GM23338 (cell line): ENCODE data around the gene EIF3B. TPM values are rescaled to one million over a fixed set of nuclear protein-coding genes. Genes with fewer than 3 reads are reported as not detected.

ENCODE experiments used
- ATAC-seq: fragments of 200-7000 bp; cut with Tn5 transposase; 3 replicates; pipeline ENCODE4 v1.9.1; 2020
- DNase-seq: peaks from one replicate; pipeline ENCODE4 v3.0.0-alpha.2; 2015; ENCODE audit warnings: low spot score
- H2AFZ ChIP-seq: fragments of 200-600 bp; sonication (generic); 2 replicates; pipeline ENCODE4 v1.8.0; 2016; ENCODE audit warnings: antibody characterized with exemption, mild to moderate bottlenecking, moderate library complexity
- H3F3A ChIP-seq: fragments of 200-600 bp; sonication (generic); replicated peaks from 2 replicates; pipeline ENCODE4 v1.8.0; 2017; ENCODE audit warnings: antibody characterized with exemption, mixed run types, low read depth
- H3K27ac ChIP-seq: fragments of 200-600 bp; sonication (generic); 2 replicates; pipeline ENCODE4 v1.6.1; 2016; ENCODE audit warnings: low read depth
- H3K27me3 ChIP-seq: fragments of 200-600 bp; sonication (generic); 2 replicates; pipeline ENCODE4 v1.8.0; 2016; ENCODE audit warnings: mild to moderate bottlenecking, mixed run types, moderate library complexity; ENCODE audit not compliant: insufficient read depth
- H3K36me3 ChIP-seq: fragments of 200-600 bp; sonication (generic); 2 replicates; pipeline ENCODE4 v1.8.0; 2016; ENCODE audit warnings: mild to moderate bottlenecking; ENCODE audit not compliant: insufficient read depth
- H3K4me1 ChIP-seq: fragments of 200-600 bp; sonication (generic); 2 replicates; pipeline ENCODE4 v1.8.0; 2016; ENCODE audit warnings: mild to moderate bottlenecking, moderate library complexity; ENCODE audit not compliant: insufficient read depth
- H3K4me2 ChIP-seq: fragments of 200-600 bp; sonication (generic); 2 replicates; pipeline ENCODE4 v1.7.1; 2017; ENCODE audit warnings: mixed run types
- H3K4me3 ChIP-seq: fragments of 200-600 bp; sonication (generic); 2 replicates; pipeline ENCODE4 v1.6.1; 2016; ENCODE audit warnings: mixed run types
- H3K79me2 ChIP-seq: fragments of 200-600 bp; sonication (generic); replicated peaks from 2 replicates; pipeline ENCODE4 v1.8.0; 2017; ENCODE audit warnings: mild to moderate bottlenecking; ENCODE audit not compliant: insufficient read depth
- H3K9me2 ChIP-seq: fragments of 200-600 bp; sonication (generic); 2 replicates; pipeline ENCODE4 v1.8.0; 2017; ENCODE audit not compliant: insufficient read depth
- H4K20me1 ChIP-seq: fragments of 200-600 bp; sonication (generic); replicated peaks from 2 replicates; pipeline ENCODE4 v1.8.0; 2017; ENCODE audit warnings: mild to moderate bottlenecking; ENCODE audit not compliant: insufficient read depth
- H3K27ac Mint-ChIP-seq: 2 replicates; pipeline ENCODE4 v1.8.0; 2020; ENCODE audit warnings: inconsistent platforms, mild to moderate bottlenecking, moderate library complexity, mixed read lengths
- H3K27me3 Mint-ChIP-seq: 3 replicates; pipeline ENCODE4 v1.8.0; 2022; ENCODE audit warnings: low read depth, mild to moderate bottlenecking, moderate library complexity, mixed read lengths, inconsistent platforms; ENCODE audit not compliant: insufficient read depth, poor library complexity
- H3K36me3 Mint-ChIP-seq: 3 replicates; pipeline ENCODE4 v1.8.0; 2021; ENCODE audit warnings: low read depth, mild to moderate bottlenecking, inconsistent platforms, moderate library complexity, mixed read lengths
- H3K4me1 Mint-ChIP-seq: 3 replicates; pipeline ENCODE4 v1.8.0; 2020; ENCODE audit warnings: mild to moderate bottlenecking, inconsistent platforms, mixed read lengths
- H3K4me3 Mint-ChIP-seq: 3 replicates; pipeline ENCODE4 v1.8.0; 2021; ENCODE audit warnings: moderate library complexity, mild to moderate bottlenecking, inconsistent platforms, mixed read lengths
- H3K9me3 Mint-ChIP-seq: 3 replicates; pipeline ENCODE4 v1.8.0; 2020; ENCODE audit warnings: moderate library complexity, mild to moderate bottlenecking, inconsistent platforms, mixed read lengths
- CREB1 ChIP-seq: fragments of 250-450 bp; sonication (Bioruptor Pico); IDR thresholded peaks from 2 replicates; pipeline ENCODE4 v1.5.0; 2020; ENCODE audit warnings: low read depth, mild to moderate bottlenecking, moderate library complexity
- EZH2phosphoT487 ChIP-seq: fragments of 200-600 bp; sonication (generic); IDR thresholded peaks from one replicate; pipeline ENCODE4 v1.8.1; 2018; ENCODE audit warnings: antibody characterized with exemption; ENCODE audit not compliant: unreplicated experiment
- STAT1 ChIP-seq: IDR thresholded peaks from one replicate; pipeline ENCODE4 v1.6.1; 2016; ENCODE audit warnings: antibody characterized with exemption; ENCODE audit not compliant: unreplicated experiment
- ZNF331 ChIP-seq: fragments of 250-450 bp; sonication (Bioruptor Pico); IDR thresholded peaks from 2 replicates; pipeline ENCODE4 v1.5.0; 2020; ENCODE audit warnings: low read depth, mild to moderate bottlenecking, moderate library complexity
- polyA plus RNA-seq: library from polyadenylated mRNA; unstranded; fragments of >200 nt; fragmentation: Nextera tagmentation; extraction: Ambion mirVana; gene quantifications from 2 replicates; pipeline ENCODE4 v1.2.1, GENCODE V29; 2016
- total RNA-seq: library from RNA; depleted of rRNA; stranded (reverse); fragments of >200 nt; shearing (Covaris generic); gene quantifications from 2 replicates; pipeline ENCODE4 v1.2.3, GENCODE V29; 2014
- TF ChIP-seq, protein P1 (sequence below): fragments of 250-450 bp; sonication (Bioruptor Pico); IDR thresholded peaks from 2 replicates; pipeline ENCODE4 v1.5.0; 2020; ENCODE audit warnings: mild to moderate bottlenecking, moderate library complexity
- TF ChIP-seq, protein P2 (sequence below): IDR thresholded peaks from 2 replicates; pipeline ENCODE4 v1.6.1; 2016; ENCODE audit warnings: antibody characterized with exemption
- TF ChIP-seq, protein P3 (sequence below): IDR thresholded peaks from one replicate; pipeline ENCODE4 v1.6.1; 2018; ENCODE audit warnings: antibody characterized with exemption; ENCODE audit not compliant: unreplicated experiment

Gene EIF3B
- total and polyA plus RNA-seq, 2 experiments from 2014 or later: 106 to 355 TPM

DNA sequence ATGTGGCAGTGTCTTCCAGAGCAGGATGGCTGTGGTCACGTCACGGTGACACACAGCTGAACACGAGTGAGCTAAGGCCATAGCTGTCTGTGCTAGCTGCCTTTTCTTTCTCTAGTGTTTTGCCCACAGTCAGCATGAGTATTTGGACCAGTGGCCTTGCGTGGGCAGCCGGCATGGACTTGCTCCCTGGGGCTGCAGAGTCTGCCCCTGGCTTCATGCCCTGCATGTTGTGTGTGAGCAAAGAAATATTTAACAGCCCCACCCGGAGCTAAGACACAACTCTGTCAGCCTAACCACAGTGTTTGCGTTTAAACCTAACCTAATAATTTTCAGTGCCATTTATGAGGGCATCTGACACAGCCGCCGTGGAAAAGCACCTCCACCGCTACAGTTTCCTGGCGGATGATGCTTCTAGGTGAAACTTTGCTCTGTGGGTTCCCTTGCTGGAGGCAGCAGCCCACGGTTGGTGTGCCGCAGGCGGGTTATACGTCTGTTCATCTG is 63.4 kb downstream of the EIF3B start:
- Histone ChIP-seq H3K79me2 (peaks cover 56% of the 10 kb centered on the region), H3K4me1 (peaks cover 3% of the 10 kb centered on the region; the same call in 1 of the 2 replicates), H3K27me3 (no peaks in the 10 kb centered on the region), H3K4me3 (no peak overlapping the region), H2AFZ (no peak overlapping the region), H3K9me2 (no peaks in the 10 kb centered on the region), H3K36me3 (no peaks in the 10 kb centered on the region), H3K4me2 (no peak overlapping the region), H3K27ac (no peak overlapping the region), H3F3A (0 out of 2 replicates have a peak, but pooled peaks cover 8% of the 10 kb centered on the region), H4K20me1 (no peaks in the 10 kb centered on the region)
- no peaks in the 10 kb centered on the region for H3K27me3 Mint-ChIP-seq
- no peak overlapping the region for H3K27ac Mint-ChIP-seq
- ATAC-seq (no peak), DNase-seq (no peak)
- no peak for TF ChIP-seq CREB1 (CRISPR knock-in tag)
- TF ChIP-seq, protein P1, sequence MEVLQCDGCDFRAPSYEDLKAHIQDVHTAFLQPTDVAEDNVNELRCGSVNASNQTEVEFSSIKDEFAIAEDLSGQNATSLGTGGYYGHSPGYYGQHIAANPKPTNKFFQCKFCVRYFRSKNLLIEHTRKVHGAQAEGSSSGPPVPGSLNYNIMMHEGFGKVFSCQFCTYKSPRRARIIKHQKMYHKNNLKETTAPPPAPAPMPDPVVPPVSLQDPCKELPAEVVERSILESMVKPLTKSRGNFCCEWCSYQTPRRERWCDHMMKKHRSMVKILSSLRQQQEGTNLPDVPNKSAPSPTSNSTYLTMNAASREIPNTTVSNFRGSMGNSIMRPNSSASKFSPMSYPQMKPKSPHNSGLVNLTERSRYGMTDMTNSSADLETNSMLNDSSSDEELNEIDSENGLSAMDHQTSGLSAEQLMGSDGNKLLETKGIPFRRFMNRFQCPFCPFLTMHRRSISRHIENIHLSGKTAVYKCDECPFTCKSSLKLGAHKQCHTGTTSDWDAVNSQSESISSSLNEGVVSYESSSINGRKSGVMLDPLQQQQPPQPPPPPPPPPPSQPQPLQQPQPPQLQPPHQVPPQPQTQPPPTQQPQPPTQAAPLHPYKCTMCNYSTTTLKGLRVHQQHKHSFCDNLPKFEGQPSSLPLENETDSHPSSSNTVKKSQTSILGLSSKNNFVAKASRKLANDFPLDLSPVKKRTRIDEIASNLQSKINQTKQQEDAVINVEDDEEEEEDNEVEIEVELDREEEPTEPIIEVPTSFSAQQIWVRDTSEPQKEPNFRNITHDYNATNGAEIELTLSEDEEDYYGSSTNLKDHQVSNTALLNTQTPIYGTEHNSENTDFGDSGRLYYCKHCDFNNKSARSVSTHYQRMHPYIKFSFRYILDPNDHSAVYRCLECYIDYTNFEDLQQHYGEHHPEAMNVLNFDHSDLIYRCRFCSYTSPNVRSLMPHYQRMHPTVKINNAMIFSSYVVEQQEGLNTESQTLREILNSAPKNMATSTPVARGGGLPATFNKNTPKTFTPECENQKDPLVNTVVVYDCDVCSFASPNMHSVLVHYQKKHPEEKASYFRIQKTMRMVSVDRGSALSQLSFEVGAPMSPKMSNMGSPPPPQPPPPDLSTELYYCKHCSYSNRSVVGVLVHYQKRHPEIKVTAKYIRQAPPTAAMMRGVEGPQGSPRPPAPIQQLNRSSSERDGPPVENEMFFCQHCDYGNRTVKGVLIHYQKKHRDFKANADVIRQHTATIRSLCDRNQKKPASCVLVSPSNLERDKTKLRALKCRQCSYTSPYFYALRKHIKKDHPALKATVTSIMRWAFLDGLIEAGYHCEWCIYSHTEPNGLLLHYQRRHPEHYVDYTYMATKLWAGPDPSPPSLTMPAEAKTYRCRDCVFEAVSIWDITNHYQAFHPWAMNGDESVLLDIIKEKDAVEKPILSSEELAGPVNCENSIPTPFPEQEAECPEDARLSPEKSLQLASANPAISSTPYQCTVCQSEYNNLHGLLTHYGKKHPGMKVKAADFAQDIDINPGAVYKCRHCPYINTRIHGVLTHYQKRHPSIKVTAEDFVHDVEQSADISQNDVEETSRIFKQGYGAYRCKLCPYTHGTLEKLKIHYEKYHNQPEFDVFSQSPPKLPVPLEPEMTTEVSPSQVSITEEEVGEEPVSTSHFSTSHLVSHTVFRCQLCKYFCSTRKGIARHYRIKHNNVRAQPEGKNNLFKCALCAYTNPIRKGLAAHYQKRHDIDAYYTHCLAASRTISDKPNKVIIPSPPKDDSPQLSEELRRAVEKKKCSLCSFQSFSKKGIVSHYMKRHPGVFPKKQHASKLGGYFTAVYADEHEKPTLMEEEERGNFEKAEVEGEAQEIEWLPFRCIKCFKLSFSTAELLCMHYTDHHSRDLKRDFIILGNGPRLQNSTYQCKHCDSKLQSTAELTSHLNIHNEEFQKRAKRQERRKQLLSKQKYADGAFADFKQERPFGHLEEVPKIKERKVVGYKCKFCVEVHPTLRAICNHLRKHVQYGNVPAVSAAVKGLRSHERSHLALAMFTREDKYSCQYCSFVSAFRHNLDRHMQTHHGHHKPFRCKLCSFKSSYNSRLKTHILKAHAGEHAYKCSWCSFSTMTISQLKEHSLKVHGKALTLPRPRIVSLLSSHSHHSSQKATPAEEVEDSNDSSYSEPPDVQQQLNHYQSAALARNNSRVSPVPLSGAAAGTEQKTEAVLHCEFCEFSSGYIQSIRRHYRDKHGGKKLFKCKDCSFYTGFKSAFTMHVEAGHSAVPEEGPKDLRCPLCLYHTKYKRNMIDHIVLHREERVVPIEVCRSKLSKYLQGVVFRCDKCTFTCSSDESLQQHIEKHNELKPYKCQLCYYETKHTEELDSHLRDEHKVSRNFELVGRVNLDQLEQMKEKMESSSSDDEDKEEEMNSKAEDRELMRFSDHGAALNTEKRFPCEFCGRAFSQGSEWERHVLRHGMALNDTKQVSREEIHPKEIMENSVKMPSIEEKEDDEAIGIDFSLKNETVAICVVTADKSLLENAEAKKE (CRISPR knock-in tag): no peak
- TF ChIP-seq, protein P2, sequence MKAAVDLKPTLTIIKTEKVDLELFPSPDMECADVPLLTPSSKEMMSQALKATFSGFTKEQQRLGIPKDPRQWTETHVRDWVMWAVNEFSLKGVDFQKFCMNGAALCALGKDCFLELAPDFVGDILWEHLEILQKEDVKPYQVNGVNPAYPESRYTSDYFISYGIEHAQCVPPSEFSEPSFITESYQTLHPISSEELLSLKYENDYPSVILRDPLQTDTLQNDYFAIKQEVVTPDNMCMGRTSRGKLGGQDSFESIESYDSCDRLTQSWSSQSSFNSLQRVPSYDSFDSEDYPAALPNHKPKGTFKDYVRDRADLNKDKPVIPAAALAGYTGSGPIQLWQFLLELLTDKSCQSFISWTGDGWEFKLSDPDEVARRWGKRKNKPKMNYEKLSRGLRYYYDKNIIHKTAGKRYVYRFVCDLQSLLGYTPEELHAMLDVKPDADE: no peak
- no peak for TF ChIP-seq STAT1
- TF ChIP-seq EZH2phosphoT487: no peak
- TF ChIP-seq, protein P3, sequence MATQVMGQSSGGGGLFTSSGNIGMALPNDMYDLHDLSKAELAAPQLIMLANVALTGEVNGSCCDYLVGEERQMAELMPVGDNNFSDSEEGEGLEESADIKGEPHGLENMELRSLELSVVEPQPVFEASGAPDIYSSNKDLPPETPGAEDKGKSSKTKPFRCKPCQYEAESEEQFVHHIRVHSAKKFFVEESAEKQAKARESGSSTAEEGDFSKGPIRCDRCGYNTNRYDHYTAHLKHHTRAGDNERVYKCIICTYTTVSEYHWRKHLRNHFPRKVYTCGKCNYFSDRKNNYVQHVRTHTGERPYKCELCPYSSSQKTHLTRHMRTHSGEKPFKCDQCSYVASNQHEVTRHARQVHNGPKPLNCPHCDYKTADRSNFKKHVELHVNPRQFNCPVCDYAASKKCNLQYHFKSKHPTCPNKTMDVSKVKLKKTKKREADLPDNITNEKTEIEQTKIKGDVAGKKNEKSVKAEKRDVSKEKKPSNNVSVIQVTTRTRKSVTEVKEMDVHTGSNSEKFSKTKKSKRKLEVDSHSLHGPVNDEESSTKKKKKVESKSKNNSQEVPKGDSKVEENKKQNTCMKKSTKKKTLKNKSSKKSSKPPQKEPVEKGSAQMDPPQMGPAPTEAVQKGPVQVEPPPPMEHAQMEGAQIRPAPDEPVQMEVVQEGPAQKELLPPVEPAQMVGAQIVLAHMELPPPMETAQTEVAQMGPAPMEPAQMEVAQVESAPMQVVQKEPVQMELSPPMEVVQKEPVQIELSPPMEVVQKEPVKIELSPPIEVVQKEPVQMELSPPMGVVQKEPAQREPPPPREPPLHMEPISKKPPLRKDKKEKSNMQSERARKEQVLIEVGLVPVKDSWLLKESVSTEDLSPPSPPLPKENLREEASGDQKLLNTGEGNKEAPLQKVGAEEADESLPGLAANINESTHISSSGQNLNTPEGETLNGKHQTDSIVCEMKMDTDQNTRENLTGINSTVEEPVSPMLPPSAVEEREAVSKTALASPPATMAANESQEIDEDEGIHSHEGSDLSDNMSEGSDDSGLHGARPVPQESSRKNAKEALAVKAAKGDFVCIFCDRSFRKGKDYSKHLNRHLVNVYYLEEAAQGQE: no peak
- TF ChIP-seq ZNF331 (CRISPR knock-in tag): no peak
- H3K4me1 Mint-ChIP-seq: peaks cover 15% of the 10 kb centered on the region
- H3K4me3 Mint-ChIP-seq: no peak overlapping the region
- no peaks in the 10 kb centered on the region for H3K9me3 Mint-ChIP-seq
- no peaks in the 10 kb centered on the region for H3K36me3 Mint-ChIP-seq
